ENCODE results near the gene PPARG. TPM values are rescaled to one million over a fixed set of nuclear protein-coding genes. Genes with fewer than 3 reads are reported as not detected.

The PPARG gene
- total and polyA plus RNA-seq, 2 of the 13 experiments (the other 11 are each of a cell fraction or from before 2014, with no cell fraction given) = 13.9 to 58.3 TPM

- TF ChIP-seq ZNF629 (CRISPR knock-in tag; conservative IDR thresholded peaks at IDR 0.05) (peak; percentile 80), ZNF720 (CRISPR knock-in tag; IDR thresholded peaks at IDR 0.05) (no peak), ZNF614 (CRISPR knock-in tag; IDR thresholded peaks at IDR 0.05; ENCODE audit: borderline replicate concordance) (peak; percentile 51; the same call in 1 of the 2 replicates), MTA3 (CRISPR knock-in tag; IDR thresholded peaks at IDR 0.05) (no peak), KLF16 (CRISPR knock-in tag; IDR thresholded peaks at IDR 0.05) (peak in 1 of 2 experiments; percentile 58; a peak in 1 of 4 replicates), U2AF2 (IDR thresholded peaks at IDR 0.05; ENCODE audit: low read depth, low read length) (no peak), MEF2D (CRISPR knock-in tag; IDR thresholded peaks at IDR 0.05) (peak; percentile 79), ZNF790 (CRISPR knock-in tag; IDR thresholded peaks at IDR 0.05; ENCODE audit: borderline replicate concordance) (no peak), ZNF552 (CRISPR knock-in tag; IDR thresholded peaks at IDR 0.05; ENCODE audit: borderline replicate concordance) (no peak; the same call in 1 of the 2 replicates), HOMEZ (CRISPR knock-in tag; IDR thresholded peaks at IDR 0.05; ENCODE audit: low read depth) (peak; percentile 87; the same call in 1 of the 2 replicates), ZFP36 (IDR thresholded peaks at IDR 0.05; ENCODE audit: borderline replicate concordance, low read depth, low read length, partially characterized antibody) (no peak), THAP11 (CRISPR knock-in tag; IDR thresholded peaks at IDR 0.05) (peak; percentile 16), ZNF30 (CRISPR knock-in tag; IDR thresholded peaks at IDR 0.05) (no peak), SCMH1 (CRISPR knock-in tag; IDR thresholded peaks at IDR 0.05; ENCODE audit: borderline replicate concordance) (no peak), JDP2 (CRISPR knock-in tag; IDR thresholded peaks at IDR 0.05; ENCODE audit: borderline replicate concordance) (no peak), SKI (IDR thresholded peaks at IDR 0.05; ENCODE audit: partially characterized antibody) (no peak), ZNF230 (CRISPR knock-in tag; IDR thresholded peaks at IDR 0.05) (peak; percentile 80), DZIP1 (CRISPR knock-in tag; IDR thresholded peaks at IDR 0.05) (no peak), BRF2 (CRISPR knock-in tag; IDR thresholded peaks at IDR 0.05) (no peak), ZBTB25 (CRISPR knock-in tag; IDR thresholded peaks at IDR 0.05) (no peak), ZNF292 (CRISPR knock-in tag; IDR thresholded peaks at IDR 0.05; ENCODE audit: borderline replicate concordance, low read depth) (peak; percentile 42; the same call in 1 of the 2 replicates), THYN1 (CRISPR knock-in tag; IDR thresholded peaks at IDR 0.05; ENCODE audit: borderline replicate concordance, low read depth) (no peak)
Observed at GRCh38 chr3:12452361-12453330, 163.8 kb downstream of the PPARG start (continued).

Measured in HepG2 (cell line).